Transverse colon (tissue), 4 donors: ENCODE measurements around the gene TOX2. TPM values are rescaled to one million over a fixed set of nuclear protein-coding genes. Genes with fewer than 3 reads are reported as not detected.

ENCODE experiments used
- DNase-seq: peaks from one replicate; pipeline ENCODE4 v3.0.0-alpha.2; 2019
- H3K27ac ChIP-seq, 4 donors: fragments of 200-600 bp; sonication (generic); 2 replicates each; pipeline ENCODE4 v1.5.1; 2016 to 2018; ENCODE audit warnings: inconsistent platforms in 4 of 4
- H3K27me3 ChIP-seq: fragments of 200-600 bp; sonication (generic); 2 replicates; pipeline ENCODE4 v1.5.1; 2017; ENCODE audit warnings: inconsistent platforms
- H3K36me3 ChIP-seq, 4 donors: fragments of 200-600 bp; sonication (generic); 2 replicates each; pipeline ENCODE4 v1.5.1; 2017 to 2019; ENCODE audit warnings: inconsistent platforms in 4 of 4
- H3K4me1 ChIP-seq, 4 donors: fragments of 200-600 bp; sonication (generic); 2 replicates each; pipeline ENCODE4 v1.5.1; 2017 to 2020; ENCODE audit warnings: inconsistent platforms in 4 of 4
- H3K4me3 ChIP-seq, 4 donors: fragments of 200-600 bp; sonication (generic); 1 replicate in 1 of 4; 2 replicates in 3 of 4; pipeline versions ENCODE4 v1.5.1 to v1.6.1; 2017 to 2019; ENCODE audit warnings: inconsistent platforms in 4 of 4
- H3K9me3 ChIP-seq, 2 donors: fragments of 200-600 bp; sonication (generic); 2 replicates each; pipeline ENCODE4 v1.5.1; 2017 to 2019; ENCODE audit warnings: inconsistent platforms in 2 of 2
- EP300 ChIP-seq: sonication (generic); formaldehyde crosslinking; IDR thresholded peaks from one replicate; pipeline ENCODE4 v1.6.1; 2017; ENCODE audit warnings: antibody characterized with exemption, low read depth
- POLR2A ChIP-seq: fragments of 450-650 bp; IDR thresholded peaks from one replicate; pipeline ENCODE4 v1.6.1; 2016; ENCODE audit warnings: antibody characterized with exemption, mild to moderate bottlenecking, moderate library complexity
- POLR2AphosphoS5 ChIP-seq, 3 donors: sonication (generic); formaldehyde crosslinking; IDR thresholded peaks; one replicate each; pipeline ENCODE4 v1.6.1; 2016; ENCODE audit warnings: antibody characterized with exemption in 3 of 3
- WGBS, 2 donors: methylation state at CpG; one replicate each; pipeline ENCODE4 v1.1.5; 2018; ENCODE audit warnings: low coverage in 1 of 2; 5-methylcytosine and 5-hydroxymethylcytosine counted together
- in situ Hi-C, 4 donors: fragments of 200-750 bp; cut with MboI; loops; one replicate each; pipeline versions ENCODE4 v1.15.0 to v1.15.1; 2017; ENCODE audit warnings: low sequenced_read_pairs in 3 of 4, low pct_ligation_motif_present in 1 of 4, low pct_unique_long_range_greater_than_20kb in 1 of 4
- intact Hi-C: fragments of 100-400 bp; cut with DNase I; formaldehyde crosslinking; loops from one replicate; pipeline ENCODE4 v1.15.1; 2023; ENCODE audit warnings: low total_unique reads
- total RNA-seq, 4 donors: library from RNA; depleted of rRNA; stranded (reverse); fragments of >200 nt; gene quantifications; one replicate each; pipeline ENCODE4 v1.1.0, GENCODE V29; 2016
- TF ChIP-seq, protein P1 (sequence below), 5 experiments: fragments of 200-600 bp in 3 of 5; fragments of 450-650 bp in 2 of 5; sonication (generic) in 3 of 5; IDR thresholded peaks; 1 replicate in 2 of 5; 2 replicates in 3 of 5; pipeline ENCODE4 v1.5.1; 2016 to 2017; ENCODE audit warnings: antibody characterized with exemption in 5 of 5, inconsistent platforms in 3 of 5, mild to moderate bottlenecking in 2 of 5, moderate library complexity in 1 of 5

The TOX2 gene
- total RNA-seq, 4 donors from 2014 or later, result 1.5 to 15.7 (median 6.8) TPM

DNA sequence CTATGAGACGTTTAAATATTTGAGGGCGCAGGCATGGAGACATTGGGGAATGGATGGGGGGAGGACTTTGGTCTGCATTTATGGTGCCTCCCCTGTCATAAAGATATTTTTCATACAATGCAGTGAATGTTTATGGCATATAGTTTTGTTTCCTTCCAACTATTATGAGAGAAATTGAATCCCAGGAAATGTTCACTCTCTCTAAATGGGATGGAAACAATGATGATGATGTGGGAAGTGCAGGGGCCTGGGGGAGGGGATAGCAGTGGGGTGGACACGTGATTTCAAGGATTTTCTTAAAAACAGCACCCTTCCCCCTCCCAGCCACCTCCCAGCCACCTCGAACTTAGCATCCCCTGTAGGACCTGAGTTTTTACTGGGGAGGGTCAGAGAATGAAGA, 69.9 kb downstream of the TOX2 start:
- intact Hi-C loops (loop anchor here (10.0 kb wide), 1 partner anchor 90 kb away; no protein-coding TSS in a partner anchor), in situ Hi-C loops (no loop called here)
- Histone ChIP-seq H3K36me3 (no peaks in the 10 kb centered on the region), H3K27me3 (no peaks in the 10 kb centered on the region), H3K9me3 (no peaks in the 10 kb centered on the region), H3K4me3 (no peak overlapping the region), H3K4me1 (peaks cover 13 to 41% (median 29%) of the 10 kb centered on the region in 4 donors), H3K27ac (peak overlapping the region; percentile 74 to 80 (median 76))
- peak; percentile 26 for DNase-seq
- 35 to 49% methylated on average over 2 to 4 of the region's 4 CpGs for WGBS, 2 donors
- TF ChIP-seq POLR2AphosphoS5 (IDR thresholded peaks at IDR 0.05), result no peak
- TF ChIP-seq EP300, result no peak

DNA sequence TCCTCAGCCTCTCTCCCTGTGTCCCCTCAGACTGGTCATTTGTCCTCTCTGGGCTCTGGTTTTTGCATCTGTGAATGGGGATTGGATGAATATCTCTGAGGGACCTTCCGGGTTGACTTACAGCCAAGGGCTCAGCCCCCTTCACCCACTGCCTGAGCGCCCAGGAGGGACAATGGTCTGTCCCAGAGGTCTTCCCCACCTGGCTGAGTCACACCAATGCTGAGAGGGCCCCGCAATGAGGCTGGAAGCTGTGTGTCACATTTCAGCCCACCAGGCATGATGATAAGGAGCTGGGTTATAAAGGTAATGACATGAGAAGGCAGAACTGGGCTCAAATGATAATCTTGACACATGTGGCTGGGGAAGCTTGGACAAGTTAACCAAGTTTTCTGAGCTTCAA, 70.5 kb downstream of the TOX2 start:
- H3K27me3 ChIP-seq, result no peaks in the 10 kb centered on the region
- H3K4me1 ChIP-seq, result peaks cover 13 to 41% (median 29%) of the 10 kb centered on the region in 4 donors
- no peaks in the 10 kb centered on the region for H3K9me3 ChIP-seq
- 53% methylated on average over 3 of the region's 3 CpGs; no CpG with 5 or more reads in 1 of the 2 donors for WGBS, 2 donors
- TF ChIP-seq, protein P1, sequence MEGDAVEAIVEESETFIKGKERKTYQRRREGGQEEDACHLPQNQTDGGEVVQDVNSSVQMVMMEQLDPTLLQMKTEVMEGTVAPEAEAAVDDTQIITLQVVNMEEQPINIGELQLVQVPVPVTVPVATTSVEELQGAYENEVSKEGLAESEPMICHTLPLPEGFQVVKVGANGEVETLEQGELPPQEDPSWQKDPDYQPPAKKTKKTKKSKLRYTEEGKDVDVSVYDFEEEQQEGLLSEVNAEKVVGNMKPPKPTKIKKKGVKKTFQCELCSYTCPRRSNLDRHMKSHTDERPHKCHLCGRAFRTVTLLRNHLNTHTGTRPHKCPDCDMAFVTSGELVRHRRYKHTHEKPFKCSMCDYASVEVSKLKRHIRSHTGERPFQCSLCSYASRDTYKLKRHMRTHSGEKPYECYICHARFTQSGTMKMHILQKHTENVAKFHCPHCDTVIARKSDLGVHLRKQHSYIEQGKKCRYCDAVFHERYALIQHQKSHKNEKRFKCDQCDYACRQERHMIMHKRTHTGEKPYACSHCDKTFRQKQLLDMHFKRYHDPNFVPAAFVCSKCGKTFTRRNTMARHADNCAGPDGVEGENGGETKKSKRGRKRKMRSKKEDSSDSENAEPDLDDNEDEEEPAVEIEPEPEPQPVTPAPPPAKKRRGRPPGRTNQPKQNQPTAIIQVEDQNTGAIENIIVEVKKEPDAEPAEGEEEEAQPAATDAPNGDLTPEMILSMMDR (IDR thresholded peaks at IDR 0.05), result no peak
- no peak for TF ChIP-seq POLR2A
- no peak for TF ChIP-seq EP300
- TF ChIP-seq POLR2AphosphoS5 (IDR thresholded peaks at IDR 0.05), result no peak
- H3K27ac ChIP-seq, result peak overlapping the region; percentile 74 to 80 (median 76)
- intact Hi-C loops, result loop anchor here (10.0 kb wide), 1 partner anchor 90 kb away; no protein-coding TSS in a partner anchor
- no peak overlapping the region for H3K4me3 ChIP-seq
- in situ Hi-C loops, result no loop called here
- no peak for DNase-seq
- H3K36me3 ChIP-seq, result no peaks in the 10 kb centered on the region

DNA sequence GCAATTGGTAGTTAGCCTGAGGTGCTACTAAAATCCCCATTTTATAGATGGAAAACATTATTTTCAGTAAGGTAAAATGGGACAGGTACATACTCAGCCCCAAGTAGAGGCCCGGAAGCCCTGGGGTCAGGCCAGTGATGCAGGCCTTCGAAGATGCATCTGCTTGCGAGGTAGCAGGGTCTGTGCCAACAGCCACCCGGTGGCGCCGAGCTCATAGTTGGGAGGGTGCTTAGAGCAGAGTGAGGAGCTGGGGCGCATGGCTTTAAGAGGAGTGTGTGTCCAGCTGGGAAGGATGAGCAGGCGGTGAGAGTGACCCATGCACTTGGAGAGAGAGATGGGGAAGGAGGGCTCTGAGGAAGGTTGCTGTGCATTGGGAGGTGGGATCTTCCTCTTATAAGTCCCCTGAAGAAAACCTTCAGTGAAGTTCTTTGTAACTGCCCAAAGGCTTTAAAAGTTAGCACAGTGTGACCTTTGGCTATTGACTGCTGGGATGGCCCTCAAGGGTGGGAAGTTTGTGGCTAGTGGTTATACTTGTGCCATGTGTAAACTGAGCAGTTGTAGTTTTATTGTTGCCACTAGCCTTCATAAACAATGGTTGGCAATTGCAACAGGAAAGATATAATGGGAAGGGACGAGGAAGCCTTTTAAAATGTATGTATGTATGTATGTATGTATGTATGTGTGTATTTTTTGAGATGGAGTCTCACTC, 71.1 kb downstream of the TOX2 start:
- TF ChIP-seq POLR2AphosphoS5 (IDR thresholded peaks at IDR 0.05) (peak in 1 of 3 donors; percentile 23), POLR2A (no peak)
- WGBS, 2 donors, result 83 to 91% methylated on average over 8 to 9 of the region's 9 CpGs
- intact Hi-C loops (loop anchor here (10.0 kb wide), 1 partner anchor 89 kb away; no protein-coding TSS in a partner anchor), in situ Hi-C loops (no loop called here)
- H3K36me3 ChIP-seq, result no peaks in the 10 kb centered on the region
- H3K9me3 ChIP-seq, result no peaks in the 10 kb centered on the region
- H3K27ac ChIP-seq, result peak overlapping the region; percentile 74 to 80 (median 76)
- H3K4me1 ChIP-seq, result peaks cover 13 to 41% (median 29%) of the 10 kb centered on the region in 4 donors
- DNase-seq, result peak; percentile 38
- H3K27me3 ChIP-seq, result no peaks in the 10 kb centered on the region
- H3K4me3 ChIP-seq, result no peak overlapping the region

DNA sequence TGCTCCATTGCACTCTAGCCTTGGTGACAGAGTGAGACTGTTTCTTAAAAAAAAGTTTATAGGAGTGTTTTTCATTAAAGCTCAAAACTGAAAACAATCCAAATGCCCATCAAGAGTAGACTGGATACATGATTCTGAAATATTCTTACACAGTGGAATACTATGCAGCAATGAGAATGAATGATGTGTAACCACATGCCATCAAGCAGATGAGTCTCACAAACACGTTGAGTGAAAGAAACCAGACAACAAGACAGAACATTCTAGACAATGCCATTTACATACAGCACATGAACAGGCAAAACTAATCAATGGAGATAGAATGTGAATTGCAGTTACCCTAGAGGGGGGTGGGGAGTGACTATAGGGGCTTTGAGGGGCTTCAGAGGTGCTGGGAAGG, 72.4 kb downstream of the TOX2 start:
- peak overlapping the region; percentile 36 to 80 (median 74) for H3K27ac ChIP-seq
- peaks cover 13 to 41% (median 29%) of the 10 kb centered on the region in 4 donors for H3K4me1 ChIP-seq
- H3K36me3 ChIP-seq, result no peaks in the 10 kb centered on the region
- in situ Hi-C loops, result no loop called here
- intact Hi-C loops, result loop anchor here (10.0 kb wide), 1 partner anchor 88 kb away; no protein-coding TSS in a partner anchor
- 77% methylated on average over 1 of the region's 1 CpG; no CpG with 5 or more reads in 1 of the 2 donors for WGBS, 2 donors
- no peak overlapping the region for H3K4me3 ChIP-seq
- TF ChIP-seq POLR2AphosphoS5 (IDR thresholded peaks at IDR 0.05), result no peak
- TF ChIP-seq EP300, result no peak
- TF ChIP-seq POLR2A, result no peak
- TF ChIP-seq, protein P1 (IDR thresholded peaks at IDR 0.05), result no peak
- H3K9me3 ChIP-seq, result no peaks in the 10 kb centered on the region
- no peak for DNase-seq
- no peaks in the 10 kb centered on the region for H3K27me3 ChIP-seq

DNA sequence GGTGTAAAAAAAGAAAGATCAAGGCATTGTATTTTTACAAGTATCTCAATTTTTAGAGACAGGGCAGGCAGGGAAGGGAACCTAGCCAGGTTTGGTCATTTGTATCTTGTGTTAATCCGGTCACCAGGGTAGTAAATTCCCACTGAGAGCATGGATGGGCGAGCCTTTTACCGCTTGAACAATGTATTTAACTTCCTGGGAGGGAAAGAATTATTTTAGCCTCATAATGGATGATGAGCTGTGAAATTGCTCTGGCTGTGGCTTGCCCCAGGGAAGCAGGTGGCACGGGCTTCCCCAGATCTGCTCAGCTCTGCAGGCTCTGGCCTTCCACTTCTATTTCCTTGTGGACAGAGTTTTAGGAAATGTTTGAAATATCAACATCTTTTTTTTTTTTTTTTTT, 72.9 kb downstream of the TOX2 start:
- Histone ChIP-seq H3K36me3 (no peaks in the 10 kb centered on the region), H3K27me3 (no peaks in the 10 kb centered on the region), H3K27ac (peak overlapping the region in 3 of 4 donors; percentile 17 to 75 (median 36)), H3K4me3 (no peak overlapping the region), H3K4me1 (peaks cover 13 to 41% (median 29%) of the 10 kb centered on the region in 4 donors), H3K9me3 (no peaks in the 10 kb centered on the region)
- WGBS, 2 donors, result 34 to 68% methylated on average over 3 to 4 of the region's 4 CpGs
- TF ChIP-seq EP300, result no peak
- TF ChIP-seq POLR2AphosphoS5 (IDR thresholded peaks at IDR 0.05), result no peak
- TF ChIP-seq POLR2A, result no peak
- TF ChIP-seq, protein P1 (IDR thresholded peaks at IDR 0.05), result no peak
- intact Hi-C loops, result loop anchor here (10.0 kb wide), 1 partner anchor 87 kb away; no protein-coding TSS in a partner anchor
- in situ Hi-C loops, result no loop called here
- DNase-seq, result no peak
